IPS DF 4.7 (cell line): ENCODE measurements around the gene CD248.
"Not testable (repeated sequence)": the region's sequence is repeated elsewhere in the genome, so short reads cannot be mapped to it uniquely, and the experiment has no call there.

Source experiments
- DNase-seq: peaks from one replicate; pipeline ENCODE4 v3.0.0-alpha.2; 2013; ENCODE audit warnings: low spot score; ENCODE audit errors: extremely low read depth

CD248 gene

GRCh38 chr11:66314186-66314501 is 2.7 kb downstream of the CD248 start:
- DNase-seq = no peak

GRCh38 chr11:66313321-66314185 is 3.3 kb downstream of the CD248 start:
- no peak for DNase-seq

GRCh38 chr11:66312549-66313320 is 4.1 kb downstream of the CD248 start:
- peak; percentile 87 for DNase-seq

GRCh38 chr11:66311965-66312548 is 4.8 kb downstream of the CD248 start:
- no peak for DNase-seq

- DNase-seq = no peak
Measured at GRCh38 chr11:66311470-66311964, 5.3 kb downstream of the CD248 start.

- not testable (repeated sequence) for DNase-seq
Measured at GRCh38 chr11:66310803-66311440, 5.9 kb downstream of the CD248 start.

GRCh38 chr11:66310324-66310723 is 6.5 kb downstream of the CD248 start:
- DNase-seq = no peak

GRCh38 chr11:66309475-66309874 is 7.4 kb downstream of the CD248 start:
- DNase-seq = no peak

- no peak for DNase-seq
Measured at GRCh38 chr11:66302656-66303055, 14.2 kb downstream of the CD248 start.

- no peak for DNase-seq
Measured at GRCh38 chr11:66299186-66299585, 17.7 kb downstream of the CD248 start.

- DNase-seq = no peak
Measured at GRCh38 chr11:66297610-66298009, 19.2 kb downstream of the CD248 start.

GRCh38 chr11:66294626-66295620 is 21.9 kb downstream of the CD248 start:
- DNase-seq = no peak

GRCh38 chr11:66293777-66294625 is 22.8 kb downstream of the CD248 start:
- no peak for DNase-seq

- DNase-seq = no peak
Measured at GRCh38 chr11:66293352-66293751, 23.5 kb downstream of the CD248 start.

GRCh38 chr11:66292543-66293332 is 24.1 kb downstream of the CD248 start:
- no peak for DNase-seq

GRCh38 chr11:66291706-66292542 is 24.9 kb downstream of the CD248 start, which contains the start of gene TMEM151A:
TMEM151A (plus strand) TSS chr11:66291894; CDS start chr11:66292014, 120 bp downstream.
- no peak for DNase-seq

GRCh38 chr11:66291303-66291705 is 25.5 kb downstream of the CD248 start:
- DNase-seq = no peak

GRCh38 chr11:66290330-66290621 is 26.6 kb downstream of the CD248 start:
- no peak for DNase-seq
